Stimulated activated naive CD8-positive, alpha-beta T cell treated with anti-CD3 and anti-CD28 coated beads, Interleukin-15, Interleukin-2, amounts not matched to agents 100 ng/mL and 50 ng/mL, for 24 hours (primary cell): ENCODE measurements around the gene CXCR6.
"Not testable (repeated sequence)": the region's sequence is repeated elsewhere in the genome, so short reads cannot be mapped to it uniquely, and the experiment has no call there.

ENCODE experiments used
- H3K27ac Mint-ChIP-seq: one replicate; pipeline ENCODE4 v1.8.0; 2021; ENCODE audit warnings: mild to moderate bottlenecking, mixed read lengths
- H3K27me3 Mint-ChIP-seq: one replicate; pipeline ENCODE4 v1.8.0; 2021; ENCODE audit warnings: mixed read lengths
- H3K36me3 Mint-ChIP-seq: one replicate; pipeline ENCODE4 v1.8.0; 2021; ENCODE audit warnings: low read depth, mixed read lengths
- H3K4me1 Mint-ChIP-seq: one replicate; pipeline ENCODE4 v1.8.0; 2021; ENCODE audit warnings: low read depth, mixed read lengths
- H3K4me3 Mint-ChIP-seq: one replicate; pipeline ENCODE4 v1.8.0; 2021; ENCODE audit warnings: mild to moderate bottlenecking, mixed read lengths
- H3K9me3 Mint-ChIP-seq: one replicate; pipeline ENCODE4 v1.8.0; 2021; ENCODE audit warnings: mixed read lengths

Gene CXCR6

DNA sequence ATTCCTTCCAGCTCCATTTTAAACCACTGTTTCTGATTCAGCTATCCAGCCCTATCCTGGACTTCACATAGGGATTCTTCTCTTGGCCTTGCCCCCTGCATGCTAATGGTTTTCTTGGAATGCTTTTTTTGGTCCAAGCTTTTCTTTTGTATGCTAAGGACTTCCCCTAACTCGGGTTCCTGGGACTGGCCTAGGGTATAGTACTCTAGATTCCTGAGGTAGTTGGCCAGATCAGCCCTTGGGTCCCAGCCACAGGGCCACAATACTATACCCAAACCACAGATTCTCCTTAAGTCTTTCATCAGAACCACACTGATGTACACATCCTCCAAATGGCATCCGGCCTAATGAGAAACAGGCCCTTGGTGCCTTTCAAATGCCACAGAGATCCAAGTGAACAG, 49.6 kb downstream of the CXCR6 start:
- no peaks in the 10 kb centered on the region for H3K9me3 Mint-ChIP-seq
- peak overlapping the region; percentile 65 for H3K27ac Mint-ChIP-seq
- H3K36me3 Mint-ChIP-seq = peaks cover 14% of the 10 kb centered on the region
- H3K27me3 Mint-ChIP-seq = peaks cover 4% of the 10 kb centered on the region
- H3K4me1 Mint-ChIP-seq = peaks cover 82% of the 10 kb centered on the region
- peak overlapping the region; percentile 37 for H3K4me3 Mint-ChIP-seq

DNA sequence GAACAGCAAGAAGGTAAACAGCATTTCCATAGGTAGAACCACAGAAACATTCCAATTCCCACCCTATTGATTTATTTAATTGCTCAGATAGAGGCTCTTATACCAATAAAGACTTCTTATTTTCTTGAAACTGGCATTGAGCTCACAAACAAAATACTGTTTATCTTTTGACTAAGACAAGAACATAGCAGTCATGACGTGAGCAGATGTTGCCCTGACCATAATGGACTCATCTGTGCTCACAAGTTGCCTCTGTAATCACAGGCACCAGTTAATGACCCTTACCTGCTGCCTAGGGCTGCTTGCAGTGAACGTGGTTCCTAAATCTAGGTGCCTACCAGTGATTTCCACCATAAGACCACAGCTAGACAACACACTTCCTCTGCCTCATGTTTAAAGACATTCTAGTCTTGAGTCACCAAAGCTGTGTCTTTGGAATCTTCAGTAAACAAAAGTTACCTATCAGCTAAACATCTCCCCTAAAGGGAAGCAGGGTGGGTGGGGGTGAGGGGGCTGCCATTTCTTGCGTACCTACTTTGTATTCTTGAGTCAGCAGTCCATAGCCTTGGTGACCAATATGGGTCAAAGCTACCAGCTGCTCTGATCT, 50.3 kb downstream of the CXCR6 start:
- Mint-ChIP-seq H3K4me1 (peaks cover 75% of the 10 kb centered on the region), H3K4me3 (peak overlapping the region; percentile 52), H3K9me3 (no peaks in the 10 kb centered on the region), H3K36me3 (peaks cover 14% of the 10 kb centered on the region), H3K27me3 (peaks cover 8% of the 10 kb centered on the region), H3K27ac (peak overlapping the region; percentile 65)

DNA sequence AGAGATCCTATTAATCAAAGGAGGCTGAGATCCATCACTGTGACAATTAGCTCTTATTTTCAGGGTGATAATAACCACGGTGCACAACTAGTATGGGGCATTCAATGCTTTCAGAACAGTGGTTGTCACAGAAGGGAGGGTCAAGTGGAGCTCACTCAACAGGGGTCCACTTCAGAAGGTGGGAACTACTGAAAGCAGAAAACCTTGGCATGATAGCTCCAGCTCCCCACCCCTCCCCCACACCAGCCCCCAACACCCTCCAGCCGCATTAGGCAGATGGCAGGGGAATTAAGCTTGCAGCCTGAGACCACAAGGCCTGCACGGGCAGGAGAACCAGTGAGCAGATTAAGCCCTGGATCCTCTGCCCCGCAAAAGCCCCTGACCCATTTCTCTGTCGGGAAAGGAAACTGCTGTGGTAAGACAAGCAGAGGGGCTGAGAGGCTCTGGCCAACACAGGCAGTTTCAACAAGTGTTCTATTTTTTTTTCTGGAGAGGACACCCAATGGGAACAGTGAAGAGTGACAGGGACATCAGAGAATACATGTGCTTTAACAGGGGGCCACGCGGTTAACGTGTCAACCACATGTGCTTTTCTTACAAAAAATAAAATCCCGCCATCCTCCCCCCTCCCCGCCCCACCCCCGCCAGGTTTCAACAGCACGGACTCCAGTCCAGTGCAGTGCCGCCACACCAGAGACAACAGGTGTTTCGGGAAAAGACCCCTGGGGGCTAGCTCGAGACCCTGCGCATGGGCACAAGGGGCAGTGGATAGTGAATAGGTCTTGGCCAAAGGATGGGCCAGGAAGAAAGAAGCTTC, 51.4 kb downstream of the CXCR6 start:
- Mint-ChIP-seq H3K9me3 (no peaks in the 10 kb centered on the region), H3K4me1 (peaks cover 64% of the 10 kb centered on the region), H3K36me3 (peaks cover 14% of the 10 kb centered on the region), H3K27me3 (peaks cover 14% of the 10 kb centered on the region), H3K27ac (peak overlapping the region; percentile 87), H3K4me3 (peak overlapping the region; percentile 78)

DNA sequence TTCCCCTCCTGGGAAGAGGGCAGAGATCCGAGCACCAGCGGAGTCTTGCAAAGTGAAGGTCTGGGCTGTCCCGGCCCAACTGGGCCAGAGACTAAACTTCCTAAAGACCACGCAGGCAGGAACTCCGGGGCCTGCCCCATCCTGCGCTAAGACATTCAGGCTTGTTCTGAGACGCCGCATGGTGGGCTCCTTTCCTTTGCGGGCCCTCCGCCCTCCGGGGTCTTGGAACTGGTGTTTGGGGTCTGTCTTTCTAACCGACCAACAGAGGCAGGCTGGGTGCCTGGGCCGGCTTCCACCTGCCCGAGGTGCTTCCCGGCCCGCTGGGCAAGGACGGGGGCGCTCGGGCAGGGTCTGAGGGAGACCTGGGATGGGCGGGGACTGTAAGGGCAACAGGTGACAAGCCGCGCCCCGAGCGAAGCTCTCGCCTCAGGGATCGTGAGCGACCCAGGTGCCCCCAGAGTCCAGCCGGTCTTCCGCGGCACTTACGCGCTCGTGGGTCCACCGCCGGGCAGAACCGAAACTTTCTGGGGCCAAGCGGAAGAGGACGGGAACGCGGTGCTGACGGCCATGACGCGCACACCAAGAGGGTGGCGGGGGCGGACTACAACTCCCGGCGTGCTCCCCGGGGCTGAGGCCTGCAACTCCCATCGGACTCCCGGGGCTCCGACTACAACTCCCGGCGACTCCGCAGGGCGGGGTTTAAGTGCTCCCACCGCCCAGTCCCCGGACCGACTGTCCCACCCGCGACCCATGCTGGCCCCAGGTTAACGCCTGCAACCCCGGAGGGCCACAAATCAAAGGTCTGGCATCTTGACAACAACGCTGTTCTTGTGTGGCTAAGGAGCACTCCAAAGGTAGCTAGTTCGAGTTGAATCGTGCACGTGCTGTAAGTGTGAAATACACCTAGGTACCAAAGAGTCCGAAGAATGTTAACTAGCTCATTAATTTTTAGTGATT, 52.2 kb downstream of the CXCR6 start, which contains the start of gene FYCO1:
Gene FYCO1 (minus strand): TSS at position 589 of the 957 bp plus-strand sequence. CDS start 10,914 bp downstream, outside the sequence.
- peak within 1 kb of the TSS; percentile 87 for H3K27ac Mint-ChIP-seq
- H3K4me3 Mint-ChIP-seq = peak within 1 kb of the TSS; percentile 78
- peaks cover 18% of the 10 kb centered on the region for H3K27me3 Mint-ChIP-seq
- no peaks in the 10 kb centered on the region for H3K9me3 Mint-ChIP-seq
- peaks cover 11% of the 10 kb centered on the region for H3K36me3 Mint-ChIP-seq
- H3K4me1 Mint-ChIP-seq = peaks cover 55% of the 10 kb centered on the region

DNA sequence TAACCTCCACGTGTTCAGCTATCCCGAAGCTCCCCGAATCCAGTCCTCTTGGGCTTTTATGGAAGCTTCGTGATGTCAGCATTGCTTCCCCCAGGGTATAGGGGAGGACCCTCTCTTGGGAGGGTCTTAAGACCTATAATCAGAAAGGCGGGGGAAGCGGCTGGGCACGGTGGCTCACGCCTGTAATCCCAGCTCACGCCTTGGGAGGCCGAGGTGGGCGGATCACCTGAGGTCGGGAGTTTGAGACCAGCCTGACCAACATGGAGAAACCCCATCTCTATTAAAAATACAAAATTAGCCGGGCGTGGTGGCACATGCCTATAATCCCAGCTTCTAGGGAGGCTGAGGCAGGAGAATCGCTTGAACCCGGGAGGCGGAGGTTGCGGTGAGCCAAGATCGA, 54.2 kb downstream of the CXCR6 start:
- not testable (repeated sequence) for H3K36me3 Mint-ChIP-seq, H3K4me3 Mint-ChIP-seq, H3K27ac Mint-ChIP-seq, H3K9me3 Mint-ChIP-seq
- peaks cover 19% of the 10 kb centered on the region for H3K27me3 Mint-ChIP-seq
- peaks cover 35% of the 10 kb centered on the region for H3K4me1 Mint-ChIP-seq

DNA sequence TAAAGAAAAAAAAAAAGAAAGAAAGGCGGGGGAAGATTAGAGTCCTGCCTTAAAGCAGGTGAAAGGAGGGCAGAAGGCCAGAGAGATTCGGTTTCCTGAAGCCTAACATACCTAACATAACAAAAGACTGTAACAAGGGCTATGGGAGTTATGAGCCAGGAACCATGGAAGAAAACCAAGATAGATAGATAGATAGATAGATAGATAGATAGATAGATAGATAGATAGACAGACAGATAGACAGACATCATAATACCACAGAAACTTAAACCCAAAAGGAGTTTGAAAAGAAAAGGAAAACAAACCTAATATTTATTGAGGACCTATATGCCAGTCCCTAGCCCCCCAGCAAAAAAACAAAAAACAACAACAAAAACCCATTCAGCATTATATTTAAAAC, 54.7 kb downstream of the CXCR6 start:
- Mint-ChIP-seq H3K9me3 (no peaks in the 10 kb centered on the region), H3K4me3 (no peak overlapping the region), H3K27ac (no peak overlapping the region), H3K36me3 (peaks cover 3% of the 10 kb centered on the region), H3K27me3 (peaks cover 19% of the 10 kb centered on the region), H3K4me1 (peaks cover 30% of the 10 kb centered on the region)
